Stimulated activated naive CD4-positive, alpha-beta T cell (primary cell): ENCODE results near the gene CTU1.
"Not testable (repeated sequence)": the region's sequence is repeated elsewhere in the genome, so short reads cannot be mapped to it uniquely, and the experiment has no call there.

ENCODE experiments used
- DNase-seq, 6 experiments: peaks; one replicate each; lab custom pipeline; 2025; lab: John Stamatoyannopoulos, UW

The CTU1 gene

GRCh38 chr19:51108066-51108804, at the start of gene CTU1:
Gene CTU1, minus strand, starts transcription at chr19:51108409. Its CDS starts 3,840 bp downstream, at chr19:51104569.
- peak; percentile 93 to 98 (median 98) for DNase-seq

DNA sequence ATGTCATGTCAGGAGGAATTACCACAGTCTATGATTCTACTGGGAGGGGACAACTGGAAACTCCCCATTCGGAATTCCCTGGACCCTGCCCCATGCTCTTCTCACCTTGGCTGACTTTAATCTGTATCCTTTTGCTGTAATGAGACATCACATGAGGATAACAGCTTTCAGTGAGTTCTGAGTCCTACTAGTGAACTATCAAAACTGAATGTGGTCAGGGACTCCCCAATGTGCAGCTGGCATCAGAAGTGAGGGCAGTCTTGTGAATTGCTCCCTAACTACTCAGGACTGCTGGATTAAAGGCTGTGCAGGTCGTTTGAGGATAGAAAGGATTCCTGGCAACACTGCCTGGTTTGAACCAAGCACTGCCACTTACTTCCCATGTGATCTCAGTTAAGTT, 49.1 kb upstream of the CTU1 start:
- no peak for DNase-seq

DNA sequence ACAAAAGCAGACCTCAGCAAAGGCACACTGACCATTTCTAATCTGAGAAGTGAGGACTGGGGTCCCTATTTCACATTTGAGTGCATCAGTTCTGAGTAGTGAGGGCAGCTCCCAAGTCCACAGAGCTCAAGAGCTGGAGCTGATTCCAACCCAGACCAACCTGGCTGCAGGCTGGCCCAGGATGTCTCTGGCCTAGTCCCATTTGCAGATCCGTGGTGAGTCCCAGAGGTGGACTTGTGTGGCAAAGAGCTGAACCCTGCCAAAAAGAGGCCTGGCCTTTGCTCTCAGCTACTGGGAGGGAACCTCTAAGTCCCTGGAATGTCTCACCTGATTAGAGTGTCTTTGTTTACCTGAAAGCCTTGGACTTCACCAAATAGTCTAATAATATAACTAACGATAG, 48.5 kb upstream of the CTU1 start:
- DNase-seq = no peak

- DNase-seq = no peak
Measured at GRCh38 chr19:51150627-51151026, 42.4 kb upstream of the CTU1 start.

GRCh38 chr19:51148580-51148979, 40.4 kb upstream of the CTU1 start:
- no peak for DNase-seq

DNA sequence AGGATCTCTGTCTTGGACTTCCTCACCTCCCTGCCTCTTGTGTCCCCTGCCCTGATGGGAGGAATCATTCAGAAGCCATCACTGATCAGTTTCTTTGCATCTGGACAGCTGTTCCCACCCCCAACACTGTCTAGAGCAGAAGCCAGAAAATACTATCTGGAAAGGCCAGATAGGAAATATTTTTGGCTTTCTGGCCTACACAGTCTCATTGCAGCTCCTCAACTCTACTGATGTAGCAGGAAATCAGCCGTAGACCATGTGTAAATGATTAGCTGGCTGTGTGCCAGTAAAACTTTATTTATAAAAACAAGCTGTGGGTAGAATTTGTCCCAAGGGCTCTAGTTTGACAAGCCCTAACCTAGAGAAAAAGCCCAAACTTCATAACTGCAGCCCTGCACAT, 39.5 kb upstream of the CTU1 start:
- no peak for DNase-seq

DNA sequence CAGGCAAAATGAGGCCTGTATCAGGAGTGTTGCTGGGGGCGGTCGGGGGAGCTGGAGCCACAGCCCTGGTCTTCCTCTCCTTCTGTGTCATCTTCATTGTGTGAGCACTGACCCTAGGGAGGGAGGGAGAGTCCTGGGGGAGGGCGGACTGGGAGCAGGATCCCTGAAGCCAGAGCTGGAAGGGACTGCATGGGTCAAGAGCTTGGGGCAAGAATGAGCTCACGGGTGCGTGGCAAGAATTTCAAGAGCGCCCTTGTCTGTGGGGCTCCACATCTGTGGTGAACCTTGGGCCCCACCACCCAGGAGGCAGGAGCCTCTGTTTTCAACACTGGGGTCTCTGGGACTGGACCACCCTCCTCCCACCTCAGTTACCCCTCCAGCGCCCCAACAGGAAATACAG, 38.5 kb upstream of the CTU1 start:
- no peak for DNase-seq

DNA sequence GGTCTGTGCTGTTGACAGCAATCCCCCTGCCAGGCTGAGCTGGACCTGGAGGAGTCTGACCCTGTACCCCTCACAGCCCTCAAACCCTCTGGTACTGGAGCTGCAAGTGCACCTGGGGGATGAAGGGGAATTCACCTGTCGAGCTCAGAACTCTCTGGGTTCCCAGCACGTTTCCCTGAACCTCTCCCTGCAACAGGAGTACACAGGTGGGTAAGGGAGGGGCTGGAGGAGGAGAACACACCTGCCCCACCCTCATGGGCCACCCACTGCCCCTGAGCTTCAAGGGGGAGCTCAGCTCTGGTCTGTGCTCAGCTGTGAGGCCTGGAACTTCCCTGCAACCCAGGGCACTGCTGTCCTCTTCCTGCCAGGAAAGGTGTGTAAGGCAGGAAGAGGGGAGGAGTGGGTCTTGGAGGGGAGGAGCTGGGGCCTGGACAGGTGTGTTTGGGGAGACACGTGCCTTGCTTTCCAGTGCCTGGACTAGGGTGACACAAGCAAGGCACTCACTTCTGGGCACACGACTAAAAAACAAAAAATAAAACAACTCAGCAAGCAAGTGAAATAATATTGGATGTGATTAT, 37.8 kb upstream of the CTU1 start:
- no peak for DNase-seq

DNA sequence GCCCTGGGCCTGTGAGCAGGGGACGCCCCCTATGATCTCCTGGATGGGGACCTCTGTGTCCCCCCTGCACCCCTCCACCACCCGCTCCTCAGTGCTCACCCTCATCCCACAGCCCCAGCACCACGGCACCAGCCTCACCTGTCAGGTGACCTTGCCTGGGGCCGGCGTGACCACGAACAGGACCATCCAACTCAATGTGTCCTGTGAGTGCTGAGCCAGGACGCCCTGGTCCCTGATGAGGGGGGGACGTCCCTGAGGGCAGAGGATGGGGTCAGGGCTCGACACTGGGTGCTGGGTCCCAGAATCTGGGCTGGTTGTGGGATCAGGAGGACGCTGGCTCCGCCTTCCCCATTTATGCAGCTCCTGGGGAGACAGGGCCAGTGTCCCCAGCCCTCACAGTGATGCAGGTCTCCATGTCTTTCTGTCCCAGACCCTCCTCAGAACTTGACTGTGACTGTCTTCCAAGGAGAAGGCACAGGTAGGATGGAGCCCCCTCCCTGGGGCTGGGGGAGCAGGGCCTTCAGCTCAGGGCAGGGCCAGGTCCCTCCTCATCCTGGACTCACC, 36.4 kb upstream of the CTU1 start:
- DNase-seq = no peak

DNA sequence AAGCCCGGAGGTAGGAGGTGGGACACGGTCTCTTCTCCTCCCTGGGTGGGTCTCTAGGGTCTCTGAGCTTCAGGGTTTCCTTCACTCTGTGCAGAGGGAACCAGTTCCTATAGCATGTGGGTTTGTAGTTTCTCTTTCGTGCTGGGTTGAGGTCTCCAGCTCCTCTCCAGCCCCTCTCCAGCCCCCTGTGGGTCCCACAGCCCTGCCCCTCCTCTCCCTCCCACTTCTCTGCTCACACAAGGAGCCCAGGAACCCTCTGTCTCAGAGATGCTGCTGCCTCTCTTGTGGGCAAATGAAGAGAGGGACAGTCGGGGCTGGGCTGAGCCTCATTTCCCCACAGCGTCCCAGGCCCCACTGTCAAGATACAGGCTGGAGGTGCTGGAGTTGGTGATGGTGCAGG, 35.3 kb upstream of the CTU1 start:
- no peak for DNase-seq

DNA sequence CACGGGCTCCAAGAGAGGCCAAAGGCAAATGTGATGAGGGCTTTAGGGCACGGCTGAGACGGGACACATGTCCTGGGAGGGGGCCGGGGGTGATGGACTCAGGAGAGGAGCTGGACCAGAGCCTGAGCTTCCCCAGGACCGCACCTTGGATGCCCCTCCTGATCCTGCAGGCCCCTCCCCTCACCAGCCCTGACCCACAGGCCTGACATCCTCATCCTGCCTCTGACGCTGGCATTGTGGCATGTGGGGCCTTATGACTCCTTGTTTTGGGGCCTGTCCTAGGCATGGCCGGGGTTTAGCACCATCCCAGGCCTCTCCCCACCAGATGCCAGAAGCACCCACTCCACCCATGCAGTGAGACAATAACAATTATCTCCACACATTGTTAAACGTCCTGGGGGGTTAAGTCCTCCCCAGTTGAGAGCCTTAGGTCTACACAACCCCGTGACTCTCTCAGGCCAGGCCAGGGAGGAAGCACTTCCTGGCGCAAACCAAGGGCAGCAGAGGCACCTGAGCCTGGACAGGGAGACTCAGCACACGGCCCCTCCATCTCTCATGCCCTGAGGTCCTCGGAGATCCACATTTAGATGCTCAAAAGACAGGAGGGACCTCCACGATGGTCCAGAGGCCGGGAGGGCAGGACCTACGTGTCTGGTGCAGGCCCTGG, 34.7 kb upstream of the CTU1 start:
- DNase-seq = not testable (repeated sequence)

DNA sequence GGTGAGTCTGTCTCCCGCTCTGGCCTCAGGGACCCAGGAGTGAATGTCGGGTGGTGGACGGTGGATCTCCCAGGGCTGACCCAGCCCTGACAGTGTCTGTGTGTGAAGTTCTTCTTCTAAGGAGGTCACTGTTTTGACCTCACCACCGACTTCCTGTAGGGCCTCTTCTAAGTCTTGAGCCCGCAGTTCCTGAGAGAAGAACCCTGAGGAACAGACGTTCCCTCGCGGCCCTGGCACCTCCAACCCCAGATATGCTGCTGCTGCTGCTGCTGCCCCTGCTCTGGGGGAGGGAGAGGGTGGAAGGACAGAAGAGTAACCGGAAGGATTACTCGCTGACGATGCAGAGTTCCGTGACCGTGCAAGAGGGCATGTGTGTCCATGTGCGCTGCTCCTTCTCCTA, 33.9 kb upstream of the CTU1 start, which contains the start of gene SIGLEC7:
Gene SIGLEC7, plus strand, starts transcription at position 183 of the 400 bp plus-strand sequence. Its CDS starts 69 bp downstream, at position 252.
- DNase-seq = no peak

DNA sequence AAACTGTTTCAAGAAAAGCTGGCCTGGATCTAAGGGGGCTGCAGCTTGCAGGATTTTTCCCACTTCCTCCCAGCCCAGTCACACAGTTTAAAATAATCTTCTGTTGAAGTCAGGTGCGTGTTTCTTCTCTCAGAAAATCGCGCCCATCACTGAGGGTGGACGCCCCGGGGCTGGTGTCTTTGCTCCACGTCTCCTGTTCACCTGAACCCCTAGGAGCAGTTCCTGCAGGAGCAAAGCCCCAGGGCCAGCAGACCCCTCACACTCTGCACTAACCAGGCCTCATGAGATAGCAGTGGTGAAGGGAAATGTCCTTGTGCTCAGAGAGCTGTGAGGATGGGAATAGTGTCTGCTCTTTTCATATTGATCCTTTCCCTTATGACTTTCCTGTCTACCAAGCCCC, 33.0 kb upstream of the CTU1 start:
- no peak for DNase-seq

DNA sequence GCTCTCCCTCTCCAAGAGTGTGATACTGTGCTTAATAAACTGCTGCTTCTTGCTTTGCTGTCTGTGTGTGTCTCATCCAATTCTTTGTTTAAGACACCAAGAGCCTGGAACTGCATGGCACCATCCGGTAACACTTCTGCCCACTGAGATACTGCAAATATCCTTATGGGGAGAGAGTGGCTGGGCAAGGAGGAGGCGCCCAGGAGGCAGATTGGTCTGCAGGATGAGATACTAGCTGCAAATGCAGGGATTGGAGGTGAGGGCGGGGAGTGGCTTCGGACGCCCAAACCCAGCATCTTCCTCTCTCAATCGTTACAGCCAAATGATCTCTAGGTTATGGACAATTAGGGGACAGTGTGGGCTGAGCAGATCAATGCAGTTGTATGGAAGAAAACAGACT, 32.2 kb upstream of the CTU1 start:
- DNase-seq = no peak

GRCh38 chr19:51139299-51140014, 31.2 kb upstream of the CTU1 start:
- no peak for DNase-seq

GRCh38 chr19:51138549-51138979, 30.4 kb upstream of the CTU1 start:
- DNase-seq = no peak

DNA sequence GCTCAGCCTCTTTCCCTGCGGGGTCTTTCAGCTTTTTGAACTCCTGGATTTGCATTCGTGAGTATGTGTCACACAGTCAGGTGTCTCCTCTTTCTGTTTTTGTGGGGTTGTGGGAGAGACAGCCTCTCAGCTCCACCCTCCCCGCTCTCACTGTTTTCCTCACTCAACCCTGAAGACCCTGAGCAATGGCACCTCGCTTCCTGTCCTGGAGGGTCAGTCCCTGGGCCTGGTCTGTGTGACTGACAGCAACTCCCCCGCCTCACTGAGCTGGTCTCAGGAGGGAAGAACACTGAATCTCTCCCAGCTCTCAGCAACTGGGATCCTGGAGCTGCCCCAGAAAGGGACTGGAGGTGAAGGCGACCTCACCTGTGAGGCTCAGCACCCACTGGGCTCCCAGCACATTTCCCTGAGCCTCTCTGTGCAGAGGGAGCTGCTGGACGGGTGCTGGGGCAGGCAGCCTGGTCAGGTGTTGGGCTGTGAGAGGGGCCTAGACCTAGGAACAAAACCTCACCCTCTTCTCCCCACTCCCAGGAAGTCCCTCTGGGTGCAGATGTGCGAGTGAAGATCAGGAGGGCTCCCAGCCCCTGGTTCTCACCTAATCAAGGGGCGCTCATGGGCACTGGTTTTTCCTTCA, 29.7 kb upstream of the CTU1 start:
- DNase-seq = no peak

GRCh38 chr19:51136851-51137551, 28.8 kb upstream of the CTU1 start:
- DNase-seq = no peak

DNA sequence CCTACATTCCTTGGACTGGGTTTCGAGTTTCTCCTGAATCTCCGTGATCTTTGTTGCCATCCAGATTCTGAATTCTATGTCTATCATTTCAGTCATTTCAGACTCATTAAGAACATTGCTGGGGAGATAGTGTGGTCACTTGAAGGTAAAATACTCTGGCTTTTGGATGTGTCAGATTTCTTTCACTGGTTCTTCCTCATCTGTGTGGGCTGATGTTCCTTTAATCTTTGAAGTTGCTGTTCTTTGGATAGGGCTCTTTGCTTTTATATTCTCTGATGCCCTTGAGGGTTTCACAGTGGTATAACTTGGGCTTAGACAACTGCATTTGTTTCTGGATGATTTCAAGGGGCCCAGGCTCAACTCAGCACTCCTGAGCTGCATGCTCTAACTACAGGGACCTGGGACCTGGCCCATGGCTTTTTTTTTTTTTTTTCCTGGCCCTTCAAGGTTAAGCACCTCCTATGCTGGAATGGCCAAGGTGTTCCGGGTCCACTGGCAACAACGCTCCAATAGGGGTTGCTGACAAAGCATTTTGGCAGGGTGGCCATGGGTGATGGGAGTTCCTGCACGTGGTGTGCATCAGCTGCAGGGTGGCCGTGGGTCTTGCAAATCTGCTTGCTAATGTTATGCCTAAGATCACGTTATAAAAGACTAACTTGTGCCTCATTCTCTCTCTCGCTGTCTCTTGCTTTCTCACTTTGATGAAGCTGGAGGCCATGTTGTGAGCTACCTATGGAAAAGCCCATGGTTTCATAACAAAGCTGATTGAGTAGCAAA, 28.0 kb upstream of the CTU1 start:
- no peak for DNase-seq

- no peak for DNase-seq
Measured at GRCh38 chr19:51135004-51135403, 26.8 kb upstream of the CTU1 start.
